ENCODE data around the gene FRS3.

FRS3 gene

GRCh38 chr6:41805830-41806774 is 26.4 kb upstream of the FRS3 start:
- no peak for TF ChIP-seq CTCF (conservative IDR thresholded peaks at IDR 0.05)
- no peak overlapping the region for H3K27ac ChIP-seq

- peak; percentile 78 for TF ChIP-seq CTCF (conservative IDR thresholded peaks at IDR 0.05)
Measured at GRCh38 chr6:41801380-41801779, 21.7 kb upstream of the FRS3 start.

GRCh38 chr6:41799559-41799911 is 19.8 kb upstream of the FRS3 start:
- H3K27ac ChIP-seq: no peak overlapping the region

More at GRCh38 chr6:41801380-41801779, 21.7 kb upstream of the FRS3 start:
- no peak overlapping the region for H3K27ac ChIP-seq

GRCh38 chr6:41798901-41799558 is 19.3 kb upstream of the FRS3 start:
- TF ChIP-seq CTCF (conservative IDR thresholded peaks at IDR 0.05): no peak
- no peak overlapping the region for H3K27ac ChIP-seq

More at GRCh38 chr6:41799559-41799911, 19.8 kb upstream of the FRS3 start:
- no peak for TF ChIP-seq CTCF (conservative IDR thresholded peaks at IDR 0.05)

GRCh38 chr6:41796474-41796873 is 16.8 kb upstream of the FRS3 start:
- H3K27ac ChIP-seq: no peak overlapping the region
- TF ChIP-seq CTCF (conservative IDR thresholded peaks at IDR 0.05): no peak

- H3K27ac ChIP-seq: no peak overlapping the region
- no peak for TF ChIP-seq CTCF (conservative IDR thresholded peaks at IDR 0.05)
Measured at GRCh38 chr6:41791984-41792383, 12.3 kb upstream of the FRS3 start.

- TF ChIP-seq CTCF (conservative IDR thresholded peaks at IDR 0.05): no peak
- no peak overlapping the region for H3K27ac ChIP-seq
Measured at GRCh38 chr6:41791305-41791704, 11.6 kb upstream of the FRS3 start.
